Mesendoderm (in vitro differentiated cells): Measurements from ENCODE around the gene IDH1.

ENCODE experiments used
- DNase-seq: peaks from one replicate; pipeline ENCODE4 v3.0.0; 2013
- H2AK5ac ChIP-seq: 2 replicates; pipeline ENCODE4 v1.6.1; 2013; ENCODE audit warnings: low read length, inconsistent platforms
- H2BK120ac ChIP-seq: 2 replicates; pipeline ENCODE4 v1.6.1; 2013; ENCODE audit warnings: low read depth, mild to moderate bottlenecking, low read length, moderate library complexity, mixed read lengths
- H2BK15ac ChIP-seq: replicated peaks from 2 replicates; pipeline ENCODE4 v1.6.1; 2013; ENCODE audit warnings: low read depth, mild to moderate bottlenecking, moderate library complexity
- H2BK5ac ChIP-seq: 2 replicates; pipeline ENCODE4 v1.6.1; 2013; ENCODE audit warnings: low read length, inconsistent platforms
- H3K18ac ChIP-seq: 2 replicates; pipeline ENCODE4 v1.6.1; 2013; ENCODE audit warnings: mild to moderate bottlenecking, low read length, mixed read lengths
- H3K23ac ChIP-seq: one replicate; pipeline ENCODE4 v1.6.1; 2013; ENCODE audit warnings: low read length
- H3K27ac ChIP-seq: 2 replicates; pipeline ENCODE4 v1.5.1; 2013; ENCODE audit warnings: low read depth, mild to moderate bottlenecking, inconsistent platforms, low read length, moderate library complexity
- H3K27me3 ChIP-seq: 2 replicates; pipeline ENCODE4 v1.6.1; 2013; ENCODE audit warnings: low read length, control low read depth, mild to moderate bottlenecking, inconsistent platforms; ENCODE audit not compliant: insufficient read depth, poor library complexity
- H3K36me3 ChIP-seq: 2 replicates; pipeline ENCODE4 v1.6.1; 2013; ENCODE audit warnings: low read length, inconsistent platforms; ENCODE audit not compliant: control insufficient read depth, insufficient read depth
- H3K4ac ChIP-seq: one replicate; pipeline ENCODE4 v1.6.1; 2013; ENCODE audit warnings: low read depth, mild to moderate bottlenecking, low read length, moderate library complexity
- H3K4me1 ChIP-seq: 2 replicates; pipeline ENCODE4 v1.6.1; 2013; ENCODE audit warnings: low read depth, low read length, inconsistent platforms; ENCODE audit not compliant: control insufficient read depth
- H3K4me2 ChIP-seq: 2 replicates; pipeline ENCODE4 v1.6.1; 2013; ENCODE audit warnings: low read length
- H3K4me3 ChIP-seq: 2 replicates; pipeline ENCODE4 v1.5.1; 2013; ENCODE audit warnings: mild to moderate bottlenecking, low read length
- H3K56ac ChIP-seq: one replicate; pipeline ENCODE4 v1.6.1; 2013; ENCODE audit warnings: low read length
- H3K79me1 ChIP-seq: 2 replicates; pipeline ENCODE4 v1.6.1; 2013; ENCODE audit warnings: low read length, inconsistent platforms
- H3K79me2 ChIP-seq: 2 replicates; pipeline ENCODE4 v1.6.1; 2013; ENCODE audit warnings: mild to moderate bottlenecking, low read length; ENCODE audit not compliant: control insufficient read depth, insufficient read depth
- H3K9ac ChIP-seq: 2 replicates; pipeline ENCODE4 v1.6.1; 2013; ENCODE audit warnings: low read length, inconsistent platforms
- H4K5ac ChIP-seq: one replicate; pipeline ENCODE4 v1.6.1; 2013; ENCODE audit warnings: low read length
- H4K8ac ChIP-seq: one replicate; pipeline ENCODE4 v1.6.1; 2013; ENCODE audit warnings: low read depth, mild to moderate bottlenecking, control low read depth, low read length, moderate library complexity
- WGBS: extraction: QIAGEN DNeasy Blood & Tissue Kit; methylation state at CpG from one replicate; pipeline ENCODE4 v1.1.7; 2013; ENCODE audit warnings: low lambda C conversion rate, missing lambda C conversion rate; ENCODE audit not compliant: insufficient coverage; ENCODE audit errors: extremely low coverage; 5-methylcytosine and 5-hydroxymethylcytosine counted together

The IDH1 gene

DNA sequence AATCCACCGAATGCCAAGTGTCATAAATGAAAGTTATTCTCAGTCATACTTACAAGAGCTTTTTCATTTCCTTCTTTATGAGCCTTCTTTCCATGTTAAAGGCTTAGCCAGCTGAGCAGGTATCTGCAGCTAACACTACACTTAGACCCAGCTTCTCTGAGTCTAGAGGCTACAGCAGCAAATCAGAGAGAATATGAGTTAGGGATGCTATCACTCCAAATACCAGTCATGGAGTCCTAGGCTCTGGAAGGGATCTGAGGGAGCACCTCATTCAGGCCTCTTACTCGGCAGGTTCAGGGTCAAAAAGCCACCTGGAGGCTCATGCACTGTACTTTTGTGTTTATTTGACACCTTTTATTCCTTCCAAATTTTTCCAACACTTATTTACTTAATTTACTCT lies 68.0 kb downstream of the IDH1 start:
- H2AK5ac ChIP-seq, result no peak overlapping the region
- H2BK120ac ChIP-seq, result no peak overlapping the region
- no peak overlapping the region for H2BK15ac ChIP-seq
- H3K27me3 ChIP-seq, result no peaks in the 10 kb centered on the region
- no peak overlapping the region for H4K8ac ChIP-seq
- H3K18ac ChIP-seq, result peak overlapping the region; percentile 18
- no peaks in the 10 kb centered on the region for H3K36me3 ChIP-seq
- H3K56ac ChIP-seq, result no peak overlapping the region
- H3K23ac ChIP-seq, result no peak overlapping the region
- H3K4me3 ChIP-seq, result no peak overlapping the region
- H3K4me2 ChIP-seq, result no peak overlapping the region
- H3K79me2 ChIP-seq, result no peaks in the 10 kb centered on the region
- H2BK5ac ChIP-seq, result no peak overlapping the region
- no peak overlapping the region for H3K27ac ChIP-seq
- no peak overlapping the region for H3K9ac ChIP-seq
- no CpG with 5 or more reads among the region's 2 CpGs for whole genome bisulfite sequencing
- H3K79me1 ChIP-seq, result no peaks in the 10 kb centered on the region
- no peak for DNase-seq
- H3K4ac ChIP-seq, result no peak overlapping the region
- peaks cover 5% of the 10 kb centered on the region for H3K4me1 ChIP-seq
- no peak overlapping the region for H4K5ac ChIP-seq

DNA sequence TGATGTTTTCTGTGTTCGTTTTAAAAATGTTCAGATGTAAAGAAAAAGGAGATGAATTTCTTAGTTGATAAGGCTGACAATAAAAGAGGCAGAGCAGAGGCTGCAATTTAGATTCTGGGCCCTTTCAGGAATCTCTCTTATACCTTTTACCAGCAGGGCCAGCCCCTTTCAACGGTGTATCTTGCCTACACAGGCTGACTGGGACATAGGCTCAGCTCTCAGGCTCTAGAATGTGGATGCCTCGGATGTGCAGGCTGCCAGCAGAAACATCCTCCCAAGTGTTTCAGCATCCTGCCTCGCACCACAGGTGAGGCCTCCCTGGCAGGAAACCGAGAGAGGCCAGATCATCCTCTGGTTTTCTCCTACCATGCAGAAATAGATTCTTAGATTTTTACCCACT lies 68.4 kb downstream of the IDH1 start:
- H3K4ac ChIP-seq, result no peak overlapping the region
- peak; percentile 26 for DNase-seq
- no peak overlapping the region for H3K27ac ChIP-seq
- no peak overlapping the region for H3K56ac ChIP-seq
- H4K5ac ChIP-seq, result no peak overlapping the region
- H3K27me3 ChIP-seq, result no peaks in the 10 kb centered on the region
- H3K23ac ChIP-seq, result no peak overlapping the region
- no peak overlapping the region for H2AK5ac ChIP-seq
- no peaks in the 10 kb centered on the region for H3K79me2 ChIP-seq
- H3K4me1 ChIP-seq, result peaks cover 5% of the 10 kb centered on the region
- no peak overlapping the region for H2BK15ac ChIP-seq
- no peak overlapping the region for H3K9ac ChIP-seq
- no peaks in the 10 kb centered on the region for H3K36me3 ChIP-seq
- no CpG with 5 or more reads among the region's 5 CpGs for WGBS
- H2BK120ac ChIP-seq, result no peak overlapping the region
- no peaks in the 10 kb centered on the region for H3K79me1 ChIP-seq
- H2BK5ac ChIP-seq, result no peak overlapping the region
- no peak overlapping the region for H3K4me2 ChIP-seq
- no peak overlapping the region for H4K8ac ChIP-seq
- H3K18ac ChIP-seq, result no peak overlapping the region
- no peak overlapping the region for H3K4me3 ChIP-seq
